CMK (cell line): ENCODE results near the gene NIT1.

Experiments
- DNase-seq: peaks from one replicate; pipeline ENCODE4 v3.0.0-alpha.2; 2010; ENCODE audit warnings: low read depth

The NIT1 gene, protein sequence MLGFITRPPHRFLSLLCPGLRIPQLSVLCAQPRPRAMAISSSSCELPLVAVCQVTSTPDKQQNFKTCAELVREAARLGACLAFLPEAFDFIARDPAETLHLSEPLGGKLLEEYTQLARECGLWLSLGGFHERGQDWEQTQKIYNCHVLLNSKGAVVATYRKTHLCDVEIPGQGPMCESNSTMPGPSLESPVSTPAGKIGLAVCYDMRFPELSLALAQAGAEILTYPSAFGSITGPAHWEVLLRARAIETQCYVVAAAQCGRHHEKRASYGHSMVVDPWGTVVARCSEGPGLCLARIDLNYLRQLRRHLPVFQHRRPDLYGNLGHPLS

DNA sequence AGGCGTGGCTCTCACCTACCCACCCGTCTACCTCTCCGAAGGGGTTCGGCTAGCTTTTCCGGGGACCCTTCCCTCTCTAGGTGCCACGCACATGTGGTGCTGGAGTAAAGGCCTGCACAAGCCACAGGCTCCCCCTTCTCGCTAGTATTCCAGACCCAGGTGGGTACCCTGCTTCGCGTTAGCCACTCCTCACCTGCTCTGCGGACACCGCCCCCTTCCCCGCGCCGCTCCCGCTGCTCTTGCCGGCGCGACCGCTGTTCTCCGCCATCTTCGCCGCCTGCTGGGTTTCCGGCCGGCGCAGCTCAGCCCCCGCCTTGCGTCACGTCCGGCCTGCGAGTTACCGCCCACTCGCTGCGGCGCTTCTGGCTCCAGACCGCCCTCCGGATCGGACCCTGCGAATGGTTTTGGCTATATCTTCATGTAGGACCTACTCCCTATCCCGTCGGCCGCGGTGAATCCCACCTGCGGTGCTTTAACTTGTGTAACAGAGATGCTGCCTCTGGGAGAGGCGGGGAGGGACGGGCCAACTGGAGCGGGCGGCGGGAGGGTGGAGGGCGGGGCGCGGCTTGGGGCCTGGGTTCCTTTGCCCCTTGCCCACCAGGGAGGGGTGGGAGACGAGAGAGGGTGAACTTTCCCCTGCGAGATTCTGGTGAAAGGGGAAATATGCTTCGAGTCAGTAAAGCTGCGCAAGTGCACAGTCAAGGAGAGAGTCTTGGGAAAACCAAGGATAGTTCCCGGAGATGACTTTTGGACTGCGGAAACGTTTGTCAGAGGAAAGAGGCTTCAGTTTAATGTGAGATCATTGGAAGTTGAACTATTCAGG is at the start of gene NIT1, which contains the start of gene PFDN2:
NIT1 (plus strand) TSS at position 347 of the 823 bp plus-strand sequence; CDS start at position 419, 72 bp downstream.
PFDN2 (minus strand) TSS at position 279 of the 823 bp plus-strand sequence; CDS start at position 268, 11 bp downstream.
- DNase-seq = peak; percentile 62

DNA sequence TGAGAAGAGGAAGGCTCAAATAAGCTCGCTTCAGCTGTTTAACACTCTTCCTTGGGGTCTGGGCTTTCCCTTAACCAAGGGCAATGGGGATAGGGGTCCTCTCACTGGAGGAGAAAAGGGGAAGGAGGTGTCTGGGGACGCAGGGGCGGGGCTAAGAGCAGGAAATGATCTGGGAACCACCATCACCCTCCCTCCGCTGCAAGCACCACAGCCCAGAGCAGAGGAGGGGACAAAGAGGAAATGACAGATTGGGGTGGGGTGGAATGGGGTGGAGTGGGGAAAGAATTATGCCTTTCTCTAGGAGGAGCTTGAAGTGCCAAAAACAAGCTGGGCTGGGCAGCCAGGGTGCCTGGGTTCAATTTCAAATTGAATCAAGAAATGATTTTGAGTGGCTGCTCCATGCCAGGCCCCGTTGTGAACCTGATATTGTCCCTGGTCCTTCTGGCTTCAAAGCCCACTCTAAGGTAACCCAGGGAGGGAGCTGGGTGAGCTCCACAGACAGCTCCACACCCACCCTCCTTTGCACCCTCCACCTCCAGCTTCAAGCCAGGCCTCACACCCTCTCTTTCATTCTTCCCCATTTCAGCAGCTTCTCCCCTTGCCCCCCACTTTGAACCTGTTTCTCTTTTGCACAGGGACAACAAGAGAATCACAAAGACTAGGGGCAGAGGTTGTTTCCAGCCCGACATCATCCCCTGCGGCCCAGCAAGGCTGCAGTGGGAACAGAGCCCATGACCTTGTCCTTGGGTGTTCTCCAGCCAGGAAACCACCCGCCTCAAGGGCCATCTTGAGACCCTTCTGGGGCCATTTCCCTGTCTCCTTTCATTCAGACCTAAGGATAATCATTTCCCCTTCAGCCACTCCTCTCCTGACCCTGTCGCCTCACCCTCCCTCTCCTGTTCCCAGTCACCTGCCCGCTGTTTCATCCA is 49.3 kb upstream of the NIT1 start:
- peak; percentile 72 for DNase-seq

DNA sequence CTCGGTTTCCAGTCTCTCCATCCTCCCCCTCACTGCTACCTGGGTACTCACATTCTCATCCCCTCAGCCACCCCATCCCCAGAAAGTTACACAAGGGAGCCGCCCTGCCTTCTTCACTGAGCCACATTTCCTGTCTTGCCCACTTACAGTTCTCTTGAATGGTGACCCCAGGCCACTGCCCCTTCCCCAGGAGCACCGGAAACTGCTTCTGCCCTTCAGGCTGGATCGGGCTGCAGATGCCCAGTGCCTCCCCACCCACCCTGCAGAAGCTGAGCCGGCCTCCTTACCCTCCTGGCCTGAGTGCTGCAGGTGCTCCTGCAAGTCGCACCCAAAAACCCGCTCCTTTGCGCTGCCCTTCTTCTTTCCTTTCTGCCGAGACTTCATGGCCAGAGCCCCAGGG is 48.7 kb upstream of the NIT1 start:
- DNase-seq = no peak

DNA sequence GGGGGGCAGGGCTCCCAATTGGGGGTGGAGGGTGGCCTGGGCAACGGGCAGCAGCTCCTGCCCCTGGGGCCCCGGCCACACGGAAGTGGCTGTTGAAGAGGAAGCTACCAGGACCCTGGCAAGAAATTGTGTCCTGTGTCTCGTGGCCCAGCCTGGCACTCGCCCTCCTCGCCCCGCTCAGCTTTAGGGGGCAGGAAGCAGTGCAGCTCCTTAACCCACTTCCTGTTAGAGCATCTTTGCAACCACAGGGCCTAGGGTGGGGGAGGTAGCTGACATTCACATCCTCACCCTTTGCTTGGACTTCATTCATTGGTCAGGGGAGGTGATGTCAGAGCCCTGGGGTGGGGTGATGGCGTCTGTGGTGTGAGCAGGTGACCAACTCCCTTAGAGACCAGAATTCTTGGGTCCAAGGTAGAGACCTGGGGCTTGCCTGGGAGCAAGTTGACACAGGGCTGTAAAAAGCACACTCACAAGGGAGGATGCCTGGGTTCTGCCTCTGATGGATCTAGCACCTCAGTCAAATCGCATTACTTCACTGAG is 48.1 kb upstream of the NIT1 start, which contains the start of gene ARHGAP30:
ARHGAP30 (minus strand) TSS at position 161 of the 540 bp plus-strand sequence. CDS start 267 bp downstream, outside the sequence.
- peak; percentile 98 for DNase-seq

DNA sequence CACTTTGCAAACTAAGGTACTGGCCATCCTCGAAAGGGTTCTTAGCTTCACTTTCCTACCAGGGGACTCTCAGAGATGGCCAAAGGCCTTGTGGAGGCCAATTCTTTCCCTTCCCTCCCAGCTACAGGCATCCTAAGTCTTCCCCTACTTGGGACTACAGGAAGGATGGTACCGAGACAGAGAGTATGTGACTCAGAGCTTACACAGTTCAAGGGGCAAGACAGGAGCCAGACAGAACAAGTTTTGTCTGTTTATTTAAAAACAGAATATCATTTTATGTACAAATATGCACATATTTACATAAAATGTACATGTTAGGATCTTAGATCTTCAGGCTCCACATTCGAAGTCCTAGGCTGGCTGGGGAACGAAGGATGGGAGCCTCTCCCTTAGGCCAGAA is 47.1 kb upstream of the NIT1 start:
- DNase-seq = no peak

- peak; percentile 40 for DNase-seq
Observed at GRCh38 chr1:161071886-161072371, 46.0 kb upstream of the NIT1 start.

DNA sequence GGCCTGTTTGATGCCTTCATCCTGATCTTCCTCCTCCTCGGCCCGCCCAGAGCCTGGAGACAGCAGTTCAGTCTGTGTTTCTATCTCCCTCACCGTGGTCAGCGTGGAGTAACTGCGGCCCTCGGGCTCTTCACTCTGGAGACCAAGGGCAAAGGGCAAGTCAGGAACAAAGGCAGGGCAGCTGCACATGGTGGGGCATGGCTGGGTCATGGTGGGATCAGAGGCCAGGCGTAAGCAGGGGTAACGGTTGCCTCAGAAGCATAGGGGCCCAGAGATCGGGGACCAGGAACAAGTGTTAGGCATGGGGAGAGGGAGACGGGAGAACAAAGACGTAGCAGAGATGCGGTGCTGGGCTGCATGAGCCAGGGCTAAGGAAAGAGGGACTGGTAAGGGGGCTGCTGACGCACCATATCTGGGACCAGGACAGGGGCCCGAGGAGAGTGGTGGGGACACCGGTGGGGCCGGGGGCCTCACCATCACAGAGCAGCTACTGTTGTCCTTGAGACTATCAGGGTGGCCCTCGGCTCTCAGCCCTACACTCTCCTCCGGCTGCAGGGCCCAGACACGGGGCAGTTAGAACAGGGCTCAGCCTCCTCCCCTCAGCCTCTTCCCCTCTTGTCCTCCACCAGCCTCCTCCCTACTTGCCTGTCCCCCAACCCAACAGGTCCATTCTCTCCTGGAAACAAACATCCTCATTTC is 45.0 kb upstream of the NIT1 start:
- DNase-seq = no peak

- DNase-seq = no peak
Observed at GRCh38 chr1:161073474-161074121, 44.3 kb upstream of the NIT1 start.

- DNase-seq = no peak
Observed at GRCh38 chr1:161074676-161075368, 43.1 kb upstream of the NIT1 start.

GRCh38 chr1:161076410-161076809 is 41.5 kb upstream of the NIT1 start:
- no peak for DNase-seq

- no peak for DNase-seq
Observed at GRCh38 chr1:161077426-161077825, 40.5 kb upstream of the NIT1 start.

DNA sequence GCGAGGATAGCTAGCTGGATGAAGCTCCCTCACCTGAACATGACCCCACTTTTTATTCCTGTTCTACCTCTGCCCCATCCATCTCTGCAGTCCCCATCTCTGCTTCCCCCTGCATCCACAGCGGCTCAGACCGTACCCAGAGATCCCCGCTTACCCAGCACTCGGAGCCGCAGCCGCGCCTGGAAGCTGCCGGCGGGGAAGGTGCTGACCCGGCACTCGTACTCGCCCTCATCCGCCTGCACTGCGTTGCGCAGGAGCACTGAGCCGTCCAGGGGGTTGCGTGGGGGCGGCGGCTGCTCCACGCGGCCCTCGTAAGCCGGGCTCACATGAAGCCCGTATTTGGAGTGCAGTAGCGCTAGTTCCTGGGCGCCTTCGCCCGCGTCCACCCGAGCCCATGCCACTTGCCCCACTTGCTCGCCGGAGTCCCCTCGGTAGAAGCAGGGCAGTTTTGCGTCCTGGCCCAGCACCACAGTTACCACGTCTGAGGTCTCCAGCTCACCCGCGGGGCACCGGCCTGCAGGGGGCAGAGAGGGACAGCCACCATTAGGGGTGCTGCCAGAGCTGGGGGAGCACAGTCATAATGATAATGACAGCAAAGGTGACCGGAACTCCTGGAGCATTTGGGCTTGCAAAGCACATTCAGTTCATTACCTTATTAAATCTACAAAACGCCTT is 38.3 kb upstream of the NIT1 start:
- DNase-seq = no peak

- no peak for DNase-seq
Observed at GRCh38 chr1:161080441-161081405, 37.2 kb upstream of the NIT1 start.

- DNase-seq = no peak
Observed at GRCh38 chr1:161081519-161081918, 36.4 kb upstream of the NIT1 start.

DNA sequence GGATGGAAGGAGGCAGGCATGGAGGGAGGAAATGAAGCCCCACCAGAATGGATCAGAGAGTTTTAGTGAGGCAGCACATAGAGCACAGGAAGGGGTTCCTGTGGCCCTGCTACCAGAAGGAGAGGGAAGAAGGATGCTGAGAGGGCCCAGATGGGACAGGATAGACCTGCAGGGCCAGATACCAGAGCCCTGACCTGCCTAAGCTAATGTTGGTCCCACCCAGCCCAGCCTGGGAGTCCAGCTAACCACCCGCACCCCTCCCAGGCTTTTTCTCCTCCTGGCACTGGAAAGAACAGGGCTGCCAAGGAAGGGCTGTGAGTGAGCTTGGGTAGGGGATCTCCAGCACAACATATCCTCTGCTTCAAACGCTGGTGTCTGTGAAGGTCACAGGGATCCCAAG is 35.4 kb upstream of the NIT1 start:
- no peak for DNase-seq

GRCh38 chr1:161082996-161083747 is 34.7 kb upstream of the NIT1 start:
- DNase-seq = no peak
